ENCODE measurements around the gene YTHDF2. TPM values are rescaled to one million over a fixed set of nuclear protein-coding genes. Genes with fewer than 3 reads are reported as not detected.
"Not testable (repeated sequence)": the region's sequence is repeated elsewhere in the genome, so short reads cannot be mapped to it uniquely, and the experiment has no call there.

YTHDF2 gene
- total RNA-seq, 1 donor from 2014 or later = 94.1 TPM

DNA sequence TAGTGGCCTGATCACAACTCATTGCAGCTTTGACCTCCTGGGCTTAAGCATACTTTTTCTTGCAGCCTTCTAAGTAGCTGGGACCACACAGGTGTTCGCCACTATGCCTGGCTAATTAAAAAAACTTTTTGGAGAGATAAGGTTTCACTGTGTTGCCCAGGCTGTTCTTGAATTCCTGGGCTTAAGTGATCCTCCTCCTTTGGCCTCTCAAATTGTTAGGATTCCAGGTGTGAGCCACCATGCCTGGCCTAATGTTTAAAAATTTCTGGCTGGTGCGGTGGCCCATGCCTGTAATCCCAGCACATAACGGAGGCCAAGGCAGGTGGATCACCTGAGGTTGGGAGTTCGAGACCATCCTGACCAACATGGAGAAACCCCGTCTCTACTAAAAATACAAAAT is 24.4 kb downstream of the YTHDF2 start:
- no peak for DNase-seq

DNA sequence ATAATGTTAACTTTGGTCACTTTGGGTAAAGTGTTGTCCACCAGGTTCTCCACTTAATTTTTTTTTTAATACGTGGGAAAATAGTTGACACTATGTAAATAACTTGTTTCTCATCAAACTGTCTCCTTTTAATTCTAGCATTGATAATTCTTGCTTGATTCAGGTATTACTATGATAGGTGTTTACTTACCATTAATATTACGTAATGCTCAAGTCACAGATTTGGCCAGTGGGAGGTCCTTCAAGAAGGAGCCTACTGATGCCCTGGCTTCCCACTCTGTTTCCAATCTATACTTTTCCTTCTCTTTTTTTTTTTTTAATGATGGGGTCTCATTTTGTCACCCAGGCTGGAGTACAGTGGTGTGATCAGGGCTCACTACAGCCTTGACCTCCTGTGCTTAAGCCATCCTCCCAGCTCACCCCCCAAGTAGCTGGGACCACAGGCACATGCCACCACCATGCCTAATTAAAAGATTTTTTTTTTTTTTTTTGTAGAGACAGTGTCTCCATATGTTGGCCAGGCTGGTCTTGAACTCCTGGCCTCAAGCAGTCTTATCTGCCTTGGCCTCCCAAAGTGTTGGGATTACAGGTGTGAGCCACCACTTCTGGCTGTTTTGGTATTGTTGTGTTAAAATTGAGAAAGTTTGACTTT is 29.9 kb downstream of the YTHDF2 start:
- DNase-seq = no peak

DNA sequence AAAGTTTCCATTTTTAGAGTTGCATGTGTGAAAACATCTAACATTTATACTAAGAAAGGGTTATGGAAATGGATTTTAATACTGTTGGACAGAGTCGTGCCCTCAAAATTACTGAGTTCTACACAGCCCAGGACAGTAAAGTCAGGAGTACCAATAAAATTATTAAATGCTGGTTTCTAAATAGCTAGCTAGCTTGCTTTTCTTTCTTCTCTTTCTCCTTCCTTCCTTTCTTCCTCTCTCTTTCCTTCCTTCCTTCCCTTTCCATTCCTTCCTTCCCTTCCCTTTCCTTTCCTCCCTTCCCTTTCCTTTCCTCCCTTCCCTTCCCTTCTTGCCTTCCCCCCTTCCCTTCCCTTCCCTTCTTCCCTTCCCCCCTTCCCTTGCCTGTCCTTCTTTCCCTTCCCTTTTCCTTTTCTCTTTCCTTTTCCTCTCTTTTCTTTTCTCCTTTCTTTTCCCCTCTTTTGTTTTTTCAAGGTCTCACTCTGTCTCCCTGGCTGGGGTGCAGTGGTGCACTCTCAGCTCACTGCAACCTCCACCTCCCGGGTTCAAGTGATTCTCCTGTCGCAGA is 33.9 kb downstream of the YTHDF2 start:
- DNase-seq = no peak

DNA sequence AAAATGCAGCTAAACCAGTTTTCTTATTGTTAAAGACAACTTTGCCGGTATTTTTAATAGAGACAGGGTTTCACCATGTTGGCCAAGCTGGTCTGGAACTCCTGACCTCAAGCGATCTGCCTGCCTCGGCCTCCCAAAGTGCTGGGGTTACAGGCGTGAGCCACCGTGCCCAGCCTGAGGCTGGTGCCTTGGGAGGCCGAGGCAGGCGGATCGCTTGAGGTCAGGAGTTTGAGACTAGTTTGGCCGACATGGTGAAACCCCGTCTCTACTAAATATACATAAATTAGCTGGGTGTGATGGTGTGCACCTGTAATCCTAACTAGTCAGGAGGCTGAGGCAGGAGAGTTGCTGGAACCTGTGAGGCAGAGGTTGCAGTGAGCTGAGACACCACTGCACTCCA is 35.2 kb downstream of the YTHDF2 start:
- not testable (repeated sequence) for DNase-seq

DNA sequence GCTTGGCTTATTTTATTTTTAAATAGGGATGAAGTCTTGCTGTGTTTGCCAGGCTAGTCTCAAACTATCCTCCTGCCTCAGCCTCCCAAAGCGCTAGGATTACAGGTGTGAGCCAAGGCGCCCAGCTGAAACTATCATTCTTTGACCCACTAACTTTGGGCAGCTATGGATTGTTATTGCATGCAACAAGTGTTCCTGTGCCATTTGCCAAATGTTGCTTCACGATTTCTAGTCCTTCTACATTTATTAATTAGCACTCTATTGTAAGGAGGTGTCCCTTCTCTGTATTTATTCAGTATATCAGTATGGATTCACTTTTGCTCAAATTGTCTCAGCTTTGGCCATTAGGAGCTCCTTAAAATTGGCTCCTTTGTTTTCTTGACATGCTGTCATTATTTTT is 36.4 kb downstream of the YTHDF2 start:
- no peak for DNase-seq

DNA sequence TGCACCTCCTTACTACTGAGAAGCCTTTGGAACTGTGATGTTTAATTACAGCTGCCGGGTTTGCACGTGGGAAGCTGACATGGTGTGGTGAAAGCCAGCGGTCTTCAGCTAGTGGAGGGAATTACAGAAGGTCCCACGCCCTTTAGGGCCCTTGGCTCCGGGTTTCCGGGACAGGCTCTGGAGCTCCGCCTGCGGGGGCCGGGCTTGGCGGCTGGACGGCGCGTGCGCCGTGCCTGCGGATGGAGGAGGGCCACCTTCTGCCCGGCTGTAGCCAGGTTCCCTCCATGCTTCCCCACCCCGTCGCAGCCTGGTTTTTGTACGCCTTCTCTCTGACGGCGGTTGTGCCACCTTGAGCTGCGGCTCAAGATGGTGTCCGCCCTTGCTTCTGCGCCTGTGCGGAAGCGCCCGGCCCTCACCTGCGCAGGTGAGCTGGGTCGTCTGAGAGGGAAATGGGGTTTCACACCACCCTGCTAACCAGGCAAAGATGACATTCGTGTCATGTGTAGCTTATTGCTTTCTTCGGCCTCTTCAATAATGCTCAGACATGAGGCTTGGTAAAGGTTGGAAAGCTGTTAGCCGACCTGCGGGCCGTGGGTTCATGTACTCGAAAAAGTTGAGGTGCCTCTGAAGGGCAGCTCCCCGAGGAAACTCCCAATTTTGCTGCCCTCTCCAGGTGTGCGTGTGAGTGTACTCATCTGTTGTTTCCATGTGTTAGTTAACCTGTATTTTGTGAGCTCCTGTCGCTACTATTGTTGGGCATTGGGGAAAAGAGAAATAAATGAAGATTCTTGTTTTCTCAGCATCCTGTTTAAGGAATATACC is 38.6 kb downstream of the YTHDF2 start:
- peak; percentile 68 for DNase-seq

DNA sequence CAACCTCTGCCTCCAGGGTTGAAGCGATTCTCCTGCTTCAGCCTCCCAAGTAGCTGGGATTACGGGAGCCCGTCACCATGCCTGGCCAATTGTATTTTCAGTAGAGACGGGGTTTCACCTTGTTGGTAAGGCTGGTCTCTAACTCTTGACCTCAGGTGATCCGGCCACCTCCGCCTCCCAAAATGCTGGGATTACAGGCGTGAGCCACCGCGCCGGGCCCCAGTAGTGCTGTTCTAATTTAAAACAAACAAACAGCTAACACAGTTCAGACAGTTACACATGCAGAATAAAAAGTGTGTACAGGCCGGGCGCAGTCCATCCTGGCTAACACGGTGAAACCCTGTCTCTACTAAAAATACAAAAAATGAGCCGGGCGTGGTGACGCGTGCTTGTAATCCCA is 39.6 kb downstream of the YTHDF2 start:
- no peak for DNase-seq

DNA sequence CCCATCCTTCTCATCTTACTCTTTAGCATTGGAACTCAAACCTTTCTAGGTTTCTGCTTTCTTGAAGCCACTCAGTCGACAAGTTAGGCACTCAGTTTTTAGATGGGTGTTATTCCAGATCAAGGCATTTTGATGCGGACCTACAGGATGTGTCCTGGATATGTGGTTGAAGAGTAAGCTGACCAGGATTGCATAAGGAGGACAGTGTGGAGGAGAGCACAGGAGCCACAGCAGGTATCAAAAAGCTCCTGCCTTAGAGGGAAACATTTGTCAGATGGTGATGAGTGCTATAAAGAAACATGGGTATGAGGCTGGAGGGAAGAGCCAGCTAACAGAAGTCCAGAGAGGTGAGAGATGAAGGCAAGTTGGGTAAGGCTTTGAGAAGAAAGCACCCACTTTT is 41.3 kb downstream of the YTHDF2 start:
- no peak for DNase-seq

DNA sequence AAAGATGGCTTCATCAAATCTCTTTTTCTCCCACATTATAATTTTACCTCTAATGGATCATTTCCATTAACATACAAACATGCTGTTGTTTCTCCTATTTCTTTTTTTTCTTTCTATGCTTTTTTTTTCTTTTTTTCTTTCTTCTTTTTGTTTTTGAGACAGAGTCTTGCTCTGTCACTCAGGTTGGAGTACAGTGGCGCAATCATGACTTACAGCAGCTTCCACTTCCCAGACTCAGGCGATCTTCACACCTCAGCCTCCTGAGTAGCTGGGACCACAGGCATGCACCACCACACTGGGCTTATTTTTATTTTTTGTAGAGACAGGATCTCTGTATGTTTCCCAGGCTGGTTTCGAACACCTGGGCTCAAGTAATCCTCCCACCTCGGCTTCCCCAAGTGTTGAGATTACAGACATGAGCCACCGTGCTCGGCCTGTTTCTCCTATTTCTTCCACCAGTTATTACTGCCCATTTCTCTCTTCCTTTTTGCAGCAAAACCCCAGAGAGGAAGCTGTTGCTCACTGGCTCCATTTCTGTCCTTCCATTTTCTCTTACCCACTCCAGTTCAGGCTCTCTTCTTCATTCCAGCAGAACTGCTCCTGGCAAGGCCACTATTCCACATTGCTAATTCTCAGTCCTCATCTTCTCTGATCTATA is 43.1 kb downstream of the YTHDF2 start:
- DNase-seq = no peak

DNA sequence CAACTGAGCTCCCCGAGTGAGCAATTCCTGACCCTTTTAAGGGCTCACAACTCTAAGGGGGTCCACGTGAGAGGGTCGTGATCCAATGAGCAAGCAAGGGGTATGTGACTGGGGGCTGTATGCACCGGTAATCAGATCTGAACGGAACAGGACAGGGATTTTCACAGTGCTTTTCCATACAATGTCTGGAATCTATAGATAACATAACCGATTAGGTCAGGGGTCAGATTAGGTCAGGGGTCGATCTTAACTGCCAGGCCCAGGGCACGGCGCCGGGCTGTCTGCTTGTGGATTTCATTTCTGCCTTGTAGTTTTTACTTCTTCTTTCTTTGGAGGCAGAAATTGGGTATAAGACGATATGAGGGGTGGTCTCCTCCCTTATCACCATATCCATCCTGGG is 44.6 kb downstream of the YTHDF2 start:
- DNase-seq = no peak

DNA sequence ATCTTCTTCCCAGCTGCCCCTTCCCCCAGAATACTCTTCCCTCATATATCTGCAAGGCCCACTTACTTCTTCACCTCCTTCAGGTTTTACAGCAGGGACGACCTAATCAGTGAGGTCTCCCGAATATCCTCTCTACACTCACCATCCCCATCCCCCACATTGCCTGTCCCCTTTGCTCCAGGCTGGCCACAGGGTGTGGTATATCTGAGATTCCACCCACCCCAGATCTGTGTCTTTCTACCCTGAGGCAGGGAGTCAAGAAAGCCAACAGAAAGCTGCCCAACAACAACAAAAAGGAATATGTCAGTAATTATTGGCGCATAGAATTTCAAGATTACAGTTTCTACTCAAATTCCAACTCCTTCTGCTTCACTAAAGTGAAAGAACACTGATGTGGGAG is 45.3 kb downstream of the YTHDF2 start:
- no peak for DNase-seq

DNA sequence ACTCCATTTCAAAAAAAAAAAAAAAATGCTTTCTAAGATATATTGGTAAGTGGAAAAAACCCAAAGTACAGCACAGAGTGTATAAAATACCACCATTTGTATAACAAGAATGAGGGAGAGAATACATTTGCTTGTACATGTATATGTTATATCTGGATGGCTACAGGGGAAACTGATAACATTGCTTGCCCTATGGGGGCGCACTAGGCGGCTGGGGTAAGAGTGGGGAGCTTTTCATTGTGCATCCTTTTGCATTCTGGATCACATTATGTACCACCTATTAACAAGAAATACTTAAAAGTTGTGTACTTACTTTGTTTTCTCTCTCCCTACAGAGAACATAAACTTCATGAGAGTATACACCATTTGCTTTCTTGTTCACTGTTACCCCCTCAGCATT is 46.6 kb downstream of the YTHDF2 start:
- DNase-seq = no peak

DNA sequence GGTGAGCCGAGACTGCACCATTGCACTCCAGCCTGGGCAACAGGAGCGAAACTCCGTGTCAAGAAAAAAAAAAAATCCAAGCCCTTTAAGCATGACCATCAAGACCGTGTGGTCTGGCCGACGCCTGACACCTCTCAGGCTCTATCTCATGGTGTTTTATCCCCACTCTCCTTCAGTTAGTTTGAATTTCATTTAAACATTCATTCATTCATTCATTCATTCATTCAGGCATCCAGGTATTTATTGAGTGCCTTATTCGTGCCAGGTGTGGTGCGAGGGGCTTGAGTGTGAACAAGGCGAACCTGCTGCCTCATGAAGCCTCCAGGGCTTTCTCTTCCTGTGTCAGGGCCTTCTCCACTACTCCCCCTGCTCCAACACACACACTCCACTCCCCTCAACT is 52.7 kb downstream of the YTHDF2 start:
- no peak for DNase-seq

DNA sequence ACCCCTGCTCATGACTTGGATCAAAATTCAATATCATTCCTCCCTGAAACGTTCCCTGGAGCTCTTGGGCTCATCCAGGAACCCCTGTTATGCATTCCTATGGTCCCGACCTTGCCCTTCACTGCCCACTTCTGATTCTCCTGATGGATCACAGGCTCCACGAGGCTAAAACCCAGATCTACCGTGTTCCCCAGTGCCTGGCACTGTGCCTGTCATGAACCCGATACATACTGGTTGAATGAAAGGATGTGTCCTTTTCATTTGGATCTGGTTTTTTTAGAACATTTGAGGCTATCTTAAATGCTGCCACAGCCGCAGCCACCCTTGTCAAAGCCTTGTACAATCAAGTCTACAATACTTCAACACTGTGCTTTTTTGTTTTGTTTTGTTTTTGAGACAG is 53.1 kb downstream of the YTHDF2 start:
- no peak for DNase-seq

DNA sequence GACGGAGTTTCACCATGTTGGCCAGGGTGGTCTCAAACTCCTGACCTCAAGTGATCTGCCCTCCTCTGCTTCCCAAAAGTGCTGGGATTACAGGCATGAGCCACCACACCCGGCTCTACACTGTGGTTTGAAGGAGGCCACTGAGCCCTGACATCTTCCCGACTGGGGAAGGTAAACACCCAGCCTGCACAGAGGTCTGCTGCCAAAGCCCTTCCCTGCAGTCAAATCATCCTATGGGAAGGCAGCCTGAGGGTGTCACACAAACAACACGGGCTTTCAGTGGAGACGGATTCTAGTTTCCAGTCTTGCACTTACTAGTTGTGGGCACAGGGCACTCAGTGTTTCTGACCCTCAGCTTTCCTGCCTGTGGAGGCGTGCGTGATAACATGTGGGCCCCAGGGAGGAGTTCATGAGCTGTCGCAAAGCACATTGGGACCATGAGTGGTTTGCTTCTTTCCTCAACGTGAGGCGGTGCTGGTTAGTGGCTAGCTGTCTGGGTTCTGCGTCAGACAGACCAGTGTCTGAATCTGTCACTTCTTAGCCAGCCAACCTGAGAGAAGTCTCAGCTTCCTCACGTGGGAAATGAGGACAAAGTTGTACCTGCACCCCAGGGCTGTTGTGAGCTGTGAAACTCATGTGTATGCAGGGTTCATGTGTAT is 53.8 kb downstream of the YTHDF2 start:
- no peak for DNase-seq

DNA sequence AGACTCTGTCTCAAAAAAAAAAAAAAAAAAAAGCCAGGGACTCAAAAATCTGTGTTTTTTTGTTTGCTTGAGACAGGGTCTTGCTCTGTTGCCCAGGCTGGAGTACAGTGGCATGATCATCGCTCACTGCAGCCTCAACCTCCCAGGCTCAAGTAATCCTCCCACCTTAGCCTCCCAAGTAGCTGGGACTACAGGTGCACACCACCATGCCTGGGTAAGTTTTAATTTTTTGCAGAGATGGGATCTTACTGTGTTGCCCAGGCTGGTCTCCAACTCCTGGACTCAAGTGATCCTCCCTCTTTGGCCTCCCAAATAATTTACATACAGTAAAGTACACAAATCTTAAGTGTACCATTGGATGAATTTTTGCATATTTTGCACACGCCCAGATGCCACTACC is 55.2 kb downstream of the YTHDF2 start:
- DNase-seq = not testable (repeated sequence)

DNA sequence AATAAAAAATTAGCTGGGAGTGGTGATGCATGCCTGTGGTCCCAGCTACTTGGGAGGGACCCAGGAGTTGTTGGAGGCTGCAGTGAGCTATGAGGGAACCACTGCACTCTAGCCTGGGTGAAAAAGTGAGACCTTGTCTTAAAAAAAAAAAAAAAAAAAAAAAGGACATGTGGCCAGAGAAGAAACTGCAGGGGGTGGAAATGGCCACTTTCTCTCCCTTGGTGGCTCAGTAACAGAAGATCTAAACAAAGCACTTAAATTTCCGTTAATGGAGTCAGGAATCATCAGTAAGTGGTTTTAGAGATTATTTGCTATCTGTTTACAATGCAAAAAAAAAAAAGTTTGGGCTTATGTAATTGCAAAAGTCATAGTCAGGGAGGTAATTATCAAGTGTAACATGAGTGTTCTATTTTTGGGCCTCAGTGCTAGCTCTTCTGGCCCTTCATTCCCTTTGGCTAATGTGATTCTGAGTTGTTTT is 55.9 kb downstream of the YTHDF2 start:
- no peak for DNase-seq

DNA sequence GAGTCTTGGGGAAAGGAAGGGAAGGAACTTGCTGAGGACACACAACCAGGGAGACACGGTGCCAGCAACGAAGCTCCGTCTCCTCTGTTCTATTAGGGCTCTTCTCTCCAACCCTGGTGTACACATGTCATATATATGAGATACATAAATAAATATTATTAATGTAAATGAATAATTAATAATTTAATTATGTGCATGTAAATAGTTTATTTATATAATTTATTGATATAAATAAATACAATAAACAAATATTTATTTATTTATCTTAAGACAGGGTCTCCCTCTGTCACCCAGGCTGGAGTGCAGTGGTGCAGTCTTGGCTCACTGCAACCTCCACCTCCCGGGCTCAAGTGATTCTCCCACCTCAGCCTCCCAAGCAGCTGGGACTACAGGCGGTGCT is 57.8 kb downstream of the YTHDF2 start:
- not testable (repeated sequence) for DNase-seq

DNA sequence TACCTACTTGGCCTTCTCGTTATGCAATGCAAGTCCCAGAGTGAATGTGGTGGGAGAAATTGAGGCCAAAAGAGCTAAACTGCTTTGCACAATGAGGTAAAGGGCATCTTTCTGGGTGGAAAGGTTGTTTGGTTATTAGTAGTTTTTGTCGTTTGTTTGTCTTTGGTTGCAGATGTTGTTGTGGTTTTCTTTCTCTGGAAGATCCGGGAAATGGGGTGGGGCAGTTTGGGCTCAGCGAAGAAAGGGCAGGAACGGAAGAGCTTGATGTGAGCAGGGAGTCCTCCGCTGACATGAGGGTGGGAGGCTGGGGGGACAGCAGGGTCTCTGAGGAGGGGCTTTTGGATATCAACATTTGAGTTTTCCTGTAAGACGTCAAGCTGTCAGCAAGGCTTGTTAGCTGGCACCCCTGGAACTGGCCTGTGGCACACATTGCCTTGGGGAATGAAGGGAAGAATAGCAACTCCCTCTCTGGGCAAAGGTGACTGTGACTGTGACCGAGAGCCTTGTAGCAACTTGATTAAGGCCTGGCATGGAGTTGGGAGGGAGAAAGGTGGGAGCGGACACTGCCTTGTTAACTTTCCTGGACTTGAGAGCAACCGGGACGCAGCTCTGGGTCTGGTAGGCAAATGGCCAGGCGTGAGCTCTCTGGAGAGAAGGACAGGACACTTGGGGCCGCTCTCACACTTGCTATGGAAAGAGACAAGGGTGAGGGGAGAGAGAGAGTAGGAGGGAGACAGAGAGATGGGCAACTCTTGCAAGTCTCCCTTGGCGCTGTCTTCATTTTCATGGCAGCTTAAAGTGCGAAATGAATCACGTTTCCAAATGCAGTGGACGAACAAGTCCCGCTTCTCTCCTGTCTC is 59.8 kb downstream of the YTHDF2 start:
- no peak for DNase-seq

DNA sequence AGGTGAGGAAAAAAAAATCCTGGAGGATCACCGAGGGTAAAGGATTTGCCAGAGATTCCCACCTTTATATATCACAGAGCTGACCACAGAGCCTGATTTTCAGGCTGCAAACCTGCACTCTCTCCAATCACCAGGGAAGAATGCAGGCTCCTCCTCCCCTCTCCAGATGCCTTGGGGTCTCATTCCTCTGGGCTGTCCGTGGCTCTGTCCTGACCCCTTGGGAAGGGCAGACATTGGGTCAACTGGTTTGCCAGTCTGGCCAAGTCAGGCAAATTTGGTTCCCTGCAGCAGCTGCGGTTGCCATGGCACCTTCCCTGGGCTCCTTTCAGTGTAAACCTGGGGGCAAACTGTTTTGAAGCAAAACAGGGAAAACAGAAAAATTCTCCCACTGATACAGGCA is 63.6 kb downstream of the YTHDF2 start:
- DNase-seq = no peak

DNA sequence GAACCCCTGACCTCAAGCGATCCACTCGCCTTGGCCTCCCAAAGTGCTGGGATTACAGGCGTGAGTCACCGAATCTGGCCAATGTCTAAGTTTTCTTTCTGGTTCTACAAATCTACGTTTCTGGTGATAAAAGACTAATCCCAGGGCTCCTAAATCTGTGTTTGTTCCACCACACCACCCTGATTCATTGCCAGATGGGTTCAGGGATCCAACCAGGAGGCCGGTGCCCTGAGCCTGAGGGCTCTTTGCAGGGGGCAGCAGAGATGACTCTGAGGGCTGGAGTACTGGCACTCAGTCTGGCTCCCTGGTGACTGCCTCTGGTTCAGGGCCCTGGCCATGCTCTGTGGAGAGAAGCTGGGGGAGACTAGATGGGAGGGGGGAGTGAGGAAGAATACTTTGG is 64.7 kb downstream of the YTHDF2 start:
- DNase-seq = no peak

DNA sequence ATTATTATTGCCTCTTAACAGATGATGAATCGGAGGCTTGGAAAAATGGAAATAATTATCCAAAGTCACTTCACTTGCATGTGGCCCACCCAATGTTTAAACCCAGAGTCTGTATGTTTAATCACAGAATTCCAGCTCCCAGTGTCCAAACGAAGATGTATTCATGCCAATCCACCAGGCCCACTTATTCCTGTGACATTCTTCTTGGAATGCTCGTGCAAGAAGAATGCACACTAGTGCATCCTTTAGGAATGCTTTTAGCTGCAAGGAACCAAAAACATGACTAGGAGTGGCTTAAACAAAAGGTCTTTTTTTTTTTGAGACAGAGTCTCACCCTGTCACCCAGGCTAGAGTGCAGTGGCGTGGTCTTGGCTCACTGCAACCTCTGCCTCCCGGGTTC is 66.3 kb downstream of the YTHDF2 start:
- no peak for DNase-seq
